ENCODE results near the gene CDR2L.
A peak's percentile ranks its signal among the peaks of the same experiment; 100 is the strongest.

CDR2L gene

DNA sequence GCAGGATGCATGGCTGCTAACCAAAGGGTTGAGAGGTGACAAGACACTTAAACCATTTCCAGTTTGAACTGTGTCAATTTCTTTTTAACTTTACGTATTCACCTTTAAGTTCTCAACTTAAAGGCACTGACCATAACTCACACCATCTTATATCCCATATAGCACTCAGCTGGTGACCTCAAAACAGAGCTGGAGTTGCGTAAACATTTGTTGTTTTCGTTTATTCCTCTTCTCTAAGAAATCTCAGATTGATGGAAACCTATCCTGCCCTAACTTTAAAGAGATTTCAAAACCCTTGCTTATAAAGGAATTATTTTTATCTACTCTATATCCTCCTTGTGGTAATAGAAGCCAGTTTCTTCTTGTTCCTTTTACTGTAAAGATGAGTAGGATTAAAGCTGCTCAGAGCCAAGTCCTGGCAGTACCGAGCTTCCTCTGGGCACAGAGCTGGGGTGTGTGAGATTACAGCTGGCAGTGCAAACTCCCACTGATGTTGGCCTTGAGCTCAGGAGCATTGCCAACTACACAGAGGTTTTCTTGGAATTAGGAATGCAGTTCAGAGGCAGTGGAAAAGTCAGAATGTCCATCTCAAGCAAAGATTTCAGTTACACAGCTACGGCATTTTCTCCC is 60.9 kb downstream of the CDR2L start:
- H3K27ac Mint-ChIP-seq, result peak overlapping the region; percentile 92
- ATAC-seq (no peak), DNase-seq (ENCODE audit: low spot score in 2 of 2) (no peak)
- H3K36me3 Mint-ChIP-seq, result peaks cover 44% of the 10 kb centered on the region
- H3K4me3 Mint-ChIP-seq, result peak overlapping the region; percentile 95
- H3K4me1 Mint-ChIP-seq, result peaks cover 38% of the 10 kb centered on the region
- no peaks in the 10 kb centered on the region for H3K9me3 Mint-ChIP-seq

DNA sequence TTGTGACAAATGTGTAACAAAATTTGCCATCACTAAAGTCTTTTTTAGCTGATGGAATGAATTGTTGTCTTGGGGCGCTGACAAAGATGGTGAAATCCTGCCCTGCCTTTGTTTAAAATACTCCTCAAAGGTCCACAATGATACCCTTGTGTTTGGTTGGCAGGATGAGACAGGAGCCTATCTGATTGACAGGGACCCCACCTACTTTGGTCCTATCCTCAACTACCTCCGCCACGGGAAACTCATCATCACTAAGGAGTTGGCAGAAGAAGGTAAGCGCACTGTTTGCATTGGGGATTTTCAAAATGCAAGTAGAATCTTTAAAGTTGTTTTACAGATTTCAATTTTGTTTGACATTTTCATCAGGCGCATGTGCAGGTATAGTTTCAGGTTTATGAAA is 61.6 kb downstream of the CDR2L start:
- H3K4me1 Mint-ChIP-seq, result peaks cover 38% of the 10 kb centered on the region
- peaks cover 51% of the 10 kb centered on the region for H3K36me3 Mint-ChIP-seq
- DNase-seq (ENCODE audit: low spot score in 2 of 2) (no peak), ATAC-seq (no peak)
- H3K4me3 Mint-ChIP-seq, result no peak overlapping the region
- peak overlapping the region; percentile 92 for H3K27ac Mint-ChIP-seq
- no peaks in the 10 kb centered on the region for H3K9me3 Mint-ChIP-seq

DNA sequence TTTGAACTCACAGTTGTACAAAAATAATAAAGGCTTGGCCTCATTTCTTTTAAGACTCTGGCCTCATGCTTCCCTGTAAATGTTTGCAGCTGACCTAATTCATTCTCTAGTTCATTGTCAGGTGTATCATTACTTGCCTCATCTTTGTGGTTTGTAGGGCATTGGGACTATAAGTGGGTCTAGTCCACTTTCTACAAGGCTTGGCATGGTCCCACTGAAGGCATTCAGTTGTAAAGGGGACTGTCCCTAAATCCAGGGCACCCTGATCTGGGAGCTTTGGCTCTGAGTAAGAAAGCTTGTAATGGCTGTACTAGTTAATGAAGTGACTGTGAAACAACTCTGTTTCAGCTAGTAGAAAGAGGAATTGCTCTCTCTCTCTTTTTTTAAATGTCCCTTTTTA is 62.3 kb downstream of the CDR2L start:
- Mint-ChIP-seq H3K27ac (no peak overlapping the region), H3K9me3 (no peaks in the 10 kb centered on the region), H3K36me3 (peaks cover 57% of the 10 kb centered on the region), H3K4me1 (peaks cover 37% of the 10 kb centered on the region), H3K4me3 (no peak overlapping the region)
- DNase-seq (ENCODE audit: low spot score in 2 of 2) (no peak), ATAC-seq (no peak)

DNA sequence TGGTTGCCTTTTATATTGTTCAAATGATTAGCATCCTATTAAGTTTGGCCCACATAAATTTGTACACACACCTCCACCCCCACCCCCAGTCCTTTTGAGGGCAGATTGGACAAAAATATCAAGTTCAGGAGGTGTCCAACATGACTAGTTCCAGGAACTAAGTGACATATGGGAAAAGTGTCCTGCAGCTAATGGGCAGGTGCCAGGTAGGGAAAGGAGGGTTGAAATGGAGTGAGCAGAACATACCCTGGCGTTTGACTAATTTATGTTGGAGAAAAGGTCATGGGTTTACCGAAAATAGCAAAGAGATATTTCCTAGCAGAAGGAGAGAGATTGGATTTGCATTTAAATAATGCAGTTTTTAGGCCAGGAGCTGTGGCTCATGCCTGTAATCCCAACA is 64.5 kb downstream of the CDR2L start:
- peaks cover 80% of the 10 kb centered on the region for H3K36me3 Mint-ChIP-seq
- DNase-seq (ENCODE audit: low spot score in 2 of 2) (no peak), ATAC-seq (no peak)
- H3K27ac Mint-ChIP-seq, result no peak overlapping the region
- H3K4me3 Mint-ChIP-seq, result no peak overlapping the region
- peaks cover 23% of the 10 kb centered on the region for H3K4me1 Mint-ChIP-seq
- H3K9me3 Mint-ChIP-seq, result no peaks in the 10 kb centered on the region

All from stimulated activated effector memory CD8-positive, alpha-beta T cell treated with anti-CD3 and anti-CD28 coated beads, Interleukin-12 subunit alpha, Interleukin-12 subunit beta, amount 100 ng/mL, for 72 hours (primary cell).